Activated CD4-positive, alpha-beta T cell treated with anti-CD3 and anti-CD28 coated beads for 1 hour (primary cell): ENCODE data around the gene UVRAG.
"Not testable (repeated sequence)": the region's sequence is repeated elsewhere in the genome, so short reads cannot be mapped to it uniquely, and the experiment has no call there.

Experiments used
- DNase-seq: peaks from one replicate; pipeline ENCODE4 v3.0.0-alpha.2; 2020

UVRAG gene

DNA sequence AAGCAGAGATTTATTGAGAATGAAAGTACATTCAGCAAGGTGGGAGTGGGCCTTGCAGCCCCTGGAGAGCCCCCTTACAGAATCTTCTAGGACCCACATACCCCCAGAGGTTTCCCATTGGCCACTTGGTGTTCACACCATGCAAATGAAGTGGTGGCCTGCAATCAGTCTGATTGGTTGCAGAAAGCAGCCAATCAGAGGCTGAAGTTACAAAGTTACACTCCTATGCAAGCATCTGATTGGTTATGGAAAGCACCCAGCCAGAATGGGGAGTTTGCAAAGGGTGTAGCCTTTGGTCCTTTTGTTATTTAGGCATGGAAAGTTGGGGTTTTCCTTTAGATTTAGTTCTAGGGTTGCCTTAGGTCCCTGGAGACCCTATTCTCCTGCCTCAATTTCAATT, 34.9 kb downstream of the UVRAG start:
- no peak for DNase-seq

DNA sequence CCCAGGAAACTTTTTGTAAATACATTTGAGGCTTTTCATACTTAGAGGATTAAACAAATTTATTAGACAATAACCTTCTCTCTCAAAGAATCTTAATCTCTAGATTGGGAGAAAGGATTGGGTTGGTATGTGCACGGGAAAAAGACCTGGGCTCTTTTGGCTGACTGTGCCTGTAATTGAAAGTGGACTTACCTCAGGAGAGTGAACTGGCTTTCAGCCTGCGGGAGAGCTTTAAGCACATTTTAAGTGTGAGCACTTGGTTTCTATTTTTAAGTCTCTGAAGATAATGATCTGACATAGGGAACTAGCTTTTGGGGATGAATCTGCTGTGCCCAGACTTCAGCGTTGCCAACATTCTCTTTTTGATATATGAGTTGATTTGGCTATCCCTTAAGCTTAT, 35.8 kb downstream of the UVRAG start:
- DNase-seq: no peak

GRCh38 chr11:75851203-75851602, 36.2 kb downstream of the UVRAG start:
- DNase-seq: no peak

DNA sequence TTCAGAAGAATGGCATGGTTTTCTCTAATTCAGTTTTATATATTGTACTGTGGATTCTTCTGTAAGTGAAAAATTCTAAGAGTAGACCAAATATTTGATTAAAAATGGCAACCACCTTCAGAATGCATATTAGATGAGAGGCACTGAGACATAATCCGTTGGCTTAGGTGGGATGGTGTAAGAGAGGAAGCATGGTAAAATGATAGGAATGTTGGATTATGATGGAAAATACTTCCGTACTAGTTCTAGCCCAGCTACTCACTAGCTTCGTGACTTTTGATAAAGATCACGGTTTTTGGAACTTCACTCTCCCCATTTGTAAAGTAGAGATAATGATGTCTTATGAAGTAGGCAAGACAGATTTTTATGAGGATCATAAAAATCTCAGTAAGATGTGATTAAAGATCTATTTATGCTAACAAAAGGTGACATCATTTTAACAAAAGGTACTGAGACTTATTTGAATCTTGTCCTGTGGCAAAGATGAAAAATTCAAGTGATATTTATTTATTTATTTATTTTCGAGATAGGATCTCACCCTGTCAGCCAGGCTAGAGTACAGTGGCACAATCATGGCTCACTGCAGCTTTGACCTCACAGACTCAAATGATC, 37.5 kb downstream of the UVRAG start:
- no peak for DNase-seq

DNA sequence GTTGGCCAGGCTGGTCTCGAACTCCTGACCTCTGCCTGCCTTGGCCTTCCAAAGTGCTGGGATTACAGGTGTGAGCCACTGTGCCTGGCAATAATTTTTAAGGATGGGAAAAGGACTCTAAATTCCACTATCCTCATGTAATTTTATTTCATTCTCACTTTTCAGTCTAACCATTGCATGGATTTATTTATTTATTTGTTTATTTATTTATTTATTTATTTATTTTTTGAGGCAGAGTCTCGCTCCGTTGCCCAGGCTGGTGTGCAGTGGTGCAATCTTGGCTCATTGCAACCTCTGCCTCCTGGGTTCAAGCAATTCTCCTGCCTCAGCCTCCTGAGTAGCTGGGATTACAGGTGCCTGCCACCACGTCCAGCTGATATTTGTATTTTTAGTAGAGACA, 38.6 kb downstream of the UVRAG start:
- not testable (repeated sequence) for DNase-seq

DNA sequence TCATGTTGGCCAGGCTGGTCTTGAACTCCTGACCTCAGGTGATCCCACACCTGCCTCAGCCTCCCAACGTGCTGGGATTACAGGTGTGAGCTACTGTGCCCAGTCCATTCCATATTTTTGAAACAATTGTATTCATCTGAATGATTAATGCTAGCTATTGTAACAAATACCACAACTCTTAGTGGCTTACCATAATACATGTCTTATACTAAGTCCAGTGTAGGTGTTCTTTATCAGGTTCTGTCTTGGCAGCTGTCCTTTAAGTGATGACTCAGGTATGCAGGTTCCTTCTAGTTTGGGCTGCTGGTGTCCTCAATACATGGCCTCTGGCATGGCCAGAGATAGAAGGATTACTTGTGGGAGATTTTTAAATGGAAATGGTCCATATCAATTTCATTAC, 39.0 kb downstream of the UVRAG start:
- DNase-seq: no peak

DNA sequence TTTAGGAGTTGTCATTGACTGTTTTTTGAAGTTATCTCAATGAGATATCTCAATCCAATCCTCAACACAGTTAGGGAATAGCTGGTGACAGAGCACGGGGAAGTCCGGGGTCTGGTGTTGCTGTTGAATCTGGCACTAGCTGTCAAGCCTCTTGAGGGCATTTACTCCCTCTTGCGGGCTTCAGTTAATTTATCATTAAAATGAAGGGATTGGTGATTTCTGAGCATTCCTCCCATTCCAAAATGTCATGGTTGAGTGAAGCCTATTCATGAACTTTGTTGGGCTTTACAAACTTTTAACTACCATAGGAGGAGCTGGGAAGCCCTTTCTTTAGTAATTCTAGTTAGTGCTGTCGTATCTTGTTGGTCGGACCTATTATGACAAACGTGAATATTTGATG, 40.2 kb downstream of the UVRAG start:
- DNase-seq: no peak

GRCh38 chr11:75856912-75857311, 41.9 kb downstream of the UVRAG start:
- no peak for DNase-seq

DNA sequence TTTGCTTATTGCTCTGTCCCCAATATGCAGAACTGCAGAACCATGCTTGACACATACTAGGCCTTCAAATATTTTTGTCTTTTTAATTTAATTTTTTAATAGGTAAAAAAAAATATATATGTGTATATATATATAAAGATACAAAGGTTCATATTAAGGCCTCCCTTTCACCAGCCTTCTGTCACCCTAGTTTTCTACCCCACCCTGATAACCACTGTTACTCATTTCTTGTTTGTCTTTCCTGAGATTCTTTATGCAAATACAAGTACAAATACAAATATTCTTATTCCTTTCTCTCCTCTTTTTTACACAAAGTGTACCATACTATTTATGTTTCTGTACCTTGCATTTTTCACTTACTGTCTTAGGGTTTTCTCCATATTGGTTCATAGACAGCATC, 43.0 kb downstream of the UVRAG start:
- DNase-seq: no peak

GRCh38 chr11:75858613-75859012, 43.6 kb downstream of the UVRAG start:
- DNase-seq: no peak

GRCh38 chr11:75859614-75860013, 44.6 kb downstream of the UVRAG start:
- DNase-seq: no peak

DNA sequence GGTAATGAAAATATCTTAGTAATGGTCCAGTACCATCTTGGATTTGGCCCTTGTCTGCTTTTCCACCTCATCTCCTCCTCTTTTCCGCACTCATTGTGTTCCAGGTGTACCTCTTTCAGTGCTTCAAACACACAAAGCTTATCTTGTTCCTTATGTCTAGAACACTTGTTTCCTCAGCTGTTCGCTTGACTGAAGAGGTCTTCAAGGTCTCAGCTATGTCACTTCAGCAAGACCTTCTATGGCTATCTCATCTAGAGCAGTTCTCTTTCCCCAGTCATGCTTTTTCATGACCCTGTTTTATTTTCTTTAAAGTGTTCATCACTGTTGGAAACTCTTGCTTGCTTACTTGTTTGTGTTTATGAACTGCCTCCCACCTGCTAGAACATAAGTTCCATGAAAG, 47.4 kb downstream of the UVRAG start:
- DNase-seq: no peak

DNA sequence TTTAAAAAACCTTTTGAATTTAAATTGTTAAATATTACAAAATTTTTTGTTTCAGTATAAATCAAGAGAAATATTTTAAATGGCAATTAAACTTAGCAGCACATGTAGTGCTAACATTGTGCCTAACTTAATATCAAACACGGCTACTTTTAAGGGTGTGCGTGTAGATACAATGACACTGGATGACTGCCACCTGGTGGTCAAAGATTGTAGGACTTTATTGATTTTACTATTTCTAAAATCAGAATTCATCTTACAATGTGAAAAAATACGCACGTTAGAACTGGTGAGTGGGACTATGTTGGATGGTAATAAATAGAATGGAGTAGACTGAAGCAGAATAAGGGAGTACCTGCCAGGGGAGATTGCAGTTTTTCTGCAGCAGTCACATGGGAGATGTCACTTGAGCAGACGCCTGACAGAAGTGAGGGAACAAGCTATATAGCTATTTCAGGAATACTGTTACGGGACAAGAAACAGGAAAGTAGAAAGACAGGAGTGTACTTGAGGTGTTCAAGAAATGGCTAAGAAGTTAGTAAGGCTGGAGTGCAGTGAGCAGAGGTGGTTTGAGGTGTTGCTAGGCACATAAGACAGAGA, 52.9 kb downstream of the UVRAG start:
- DNase-seq: no peak

- no peak for DNase-seq
Observed at GRCh38 chr11:75868990-75869389, 54.0 kb downstream of the UVRAG start.

DNA sequence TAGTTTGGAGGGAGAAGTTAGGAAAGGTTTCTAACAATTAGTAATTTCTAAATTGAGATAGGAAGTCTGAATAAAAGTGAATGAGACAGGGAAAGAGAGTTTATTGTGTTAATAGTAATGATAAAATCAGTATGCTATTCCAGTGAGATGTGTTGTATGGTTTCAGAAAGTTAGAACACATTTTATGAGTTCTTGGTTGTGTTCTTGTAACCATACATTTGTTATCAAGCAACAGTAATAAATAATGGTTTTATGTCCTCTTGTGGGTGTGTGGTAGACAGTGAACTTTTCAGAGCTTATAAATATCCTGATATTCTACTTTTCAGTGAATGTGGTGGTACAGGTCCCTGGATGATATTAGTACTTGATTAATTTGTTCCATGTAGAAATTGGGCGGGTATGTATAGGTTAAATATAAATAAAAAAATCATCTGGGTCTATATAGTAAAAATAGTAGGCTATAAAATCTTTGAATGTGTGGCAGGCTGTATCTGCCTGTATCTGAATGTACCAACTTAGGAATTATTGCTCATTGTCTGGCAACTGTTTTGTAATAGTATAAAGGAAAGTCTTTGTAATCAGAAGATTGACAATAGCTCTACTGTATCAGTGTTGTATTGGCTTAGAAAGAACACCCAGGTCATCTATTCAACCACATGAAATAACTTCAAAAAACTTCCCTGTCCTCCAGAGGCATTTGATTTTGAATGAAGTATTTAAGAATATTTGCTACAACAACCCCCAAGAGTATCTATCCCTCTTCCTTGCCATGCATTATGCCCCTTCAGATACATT, 54.8 kb downstream of the UVRAG start:
- no peak for DNase-seq

- no peak for DNase-seq
Observed at GRCh38 chr11:75872887-75873416, 57.9 kb downstream of the UVRAG start.

GRCh38 chr11:75873417-75874221, 58.6 kb downstream of the UVRAG start:
- DNase-seq: no peak

DNA sequence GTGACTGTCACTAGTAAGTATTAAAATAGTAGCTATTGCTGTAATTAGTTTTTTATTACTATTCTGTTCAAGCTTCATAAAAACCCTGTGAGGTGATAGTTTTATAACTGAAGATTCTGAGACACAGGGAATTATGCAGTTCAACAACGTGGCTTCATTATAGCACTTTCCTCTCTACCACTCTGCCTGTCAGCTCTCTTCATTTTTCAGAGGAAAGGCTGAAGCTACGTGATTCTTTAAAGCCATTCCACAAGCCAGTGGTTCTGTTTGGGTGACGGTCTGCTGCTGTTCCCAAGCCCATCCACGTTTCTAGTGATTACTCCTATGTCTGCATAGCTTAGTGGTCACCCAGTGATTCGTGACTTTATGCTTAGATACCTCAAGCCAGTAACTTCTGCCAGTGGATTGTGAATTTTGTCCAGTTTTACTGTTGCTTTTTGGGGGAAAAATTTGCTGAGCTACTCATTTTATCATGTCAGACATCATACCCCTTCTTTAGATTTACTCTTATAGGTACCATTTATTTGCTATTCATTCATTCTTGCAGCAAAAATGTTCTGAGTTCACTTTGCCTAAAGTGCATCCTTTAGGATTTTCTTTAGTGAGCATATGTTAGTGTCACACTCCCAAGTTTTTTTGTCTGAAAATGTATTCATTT, 59.8 kb downstream of the UVRAG start:
- no peak for DNase-seq

GRCh38 chr11:75877327-75877726, 62.3 kb downstream of the UVRAG start:
- DNase-seq: not testable (repeated sequence)

DNA sequence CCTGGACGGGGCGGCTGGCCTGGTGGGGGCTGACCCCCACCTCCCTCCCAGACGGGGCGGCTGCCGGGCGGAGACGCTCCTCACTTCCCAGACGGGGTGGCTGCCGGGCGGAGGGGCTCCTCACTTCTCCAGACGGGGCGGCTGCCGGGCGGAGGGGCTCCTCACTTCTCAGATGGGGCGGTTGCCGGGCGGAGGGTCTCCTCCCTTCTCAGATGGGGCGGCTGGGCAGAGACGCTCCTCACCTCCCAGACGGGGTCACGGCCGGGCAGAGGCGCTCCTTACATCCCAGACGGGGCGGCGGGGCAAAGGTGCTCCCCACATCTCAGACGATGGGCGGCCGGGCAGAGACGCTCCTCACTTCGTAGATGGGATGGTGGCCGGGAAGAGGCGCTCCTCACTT, 62.9 kb downstream of the UVRAG start:
- not testable (repeated sequence) for DNase-seq

GRCh38 chr11:75878933-75879332, 63.9 kb downstream of the UVRAG start:
- DNase-seq: no peak

- DNase-seq: no peak
Observed at GRCh38 chr11:75879737-75880136, 64.7 kb downstream of the UVRAG start.

GRCh38 chr11:75880343-75880742, 65.3 kb downstream of the UVRAG start:
- not testable (repeated sequence) for DNase-seq
